ENCODE measurements around the gene AGPAT3.

The AGPAT3 gene

GRCh38 chr21:44018813-44019567, 154.0 kb downstream of the AGPAT3 start:
- no peak for DNase-seq (ENCODE audit: low read depth, low spot score)

GRCh38 chr21:44019568-44019958, 154.5 kb downstream of the AGPAT3 start:
- no peak for DNase-seq (ENCODE audit: low read depth, low spot score)

GRCh38 chr21:44020551-44020950, 155.5 kb downstream of the AGPAT3 start:
- DNase-seq (ENCODE audit: low read depth, low spot score) = no peak

- DNase-seq (ENCODE audit: low read depth, low spot score) = no peak
Observed at GRCh38 chr21:44021064-44021463, 156.0 kb downstream of the AGPAT3 start.

- no peak for DNase-seq (ENCODE audit: low read depth, low spot score)
Observed at GRCh38 chr21:44024257-44024656, 159.2 kb downstream of the AGPAT3 start.

- DNase-seq (ENCODE audit: low read depth, low spot score) = no peak
Observed at GRCh38 chr21:44024887-44025353, 159.9 kb downstream of the AGPAT3 start.

GRCh38 chr21:44027607-44028286, 162.7 kb downstream of the AGPAT3 start:
- no peak for DNase-seq (ENCODE audit: low read depth, low spot score)

GRCh38 chr21:44028287-44028659, 163.2 kb downstream of the AGPAT3 start:
- DNase-seq (ENCODE audit: low read depth, low spot score) = no peak

GRCh38 chr21:44029460-44030087, 164.6 kb downstream of the AGPAT3 start:
- no peak for DNase-seq (ENCODE audit: low read depth, low spot score)

GRCh38 chr21:44035244-44035643, 170.2 kb downstream of the AGPAT3 start:
- DNase-seq (ENCODE audit: low read depth, low spot score) = no peak

Measured in activated CD4-positive, CD25-positive, alpha-beta regulatory T cell treated with anti-CD3 and anti-CD28 coated beads, Interleukin-2, amount 50 U/mL, for 16 hours (primary cell).